GM12878 (cell line): Measurements from ENCODE around the gene SLC6A3. TPM values are rescaled to one million over a fixed set of nuclear protein-coding genes. Genes with fewer than 3 reads are reported as not detected.

Experiments used
- CBFB ChIP-seq: IDR thresholded peaks from 2 replicates; pipeline ENCODE4 v1.6.1; 2016; ENCODE audit warnings: antibody characterized with exemption, low read depth
- CHD2 ChIP-seq: IDR thresholded peaks from 2 replicates; pipeline ENCODE4 v1.6.1; 2011; ENCODE audit warnings: low read depth, low read length, improper control_type of control experiment, borderline replicate concordance
- CREM ChIP-seq: IDR thresholded peaks from 2 replicates; pipeline ENCODE4 v1.6.1; 2014; ENCODE audit warnings: antibody characterized with exemption, low read depth
- EP300 ChIP-seq, 2 experiments: fragments of 150-350 bp in 1 of 2; IDR thresholded peaks; 2 replicates each; pipeline ENCODE4 v1.6.1; 2011 to 2012; ENCODE audit warnings: low read depth in 2 of 2, low read length in 2 of 2, borderline replicate concordance in 1 of 2, improper control_type of control experiment in 1 of 2, inconsistent platforms in 1 of 2; ENCODE audit not compliant: control insufficient read depth in 1 of 2
- ETV6 ChIP-seq, 2 experiments: fragments of 450-650 bp in 1 of 2; IDR thresholded peaks in 1 of 2; conservative IDR thresholded peaks in 1 of 2; 2 replicates each; pipeline ENCODE4 v1.6.1; 2014; ENCODE audit warnings: antibody characterized with exemption in 1 of 2, borderline replicate concordance in 1 of 2, low read depth in 1 of 2, mild to moderate bottlenecking in 1 of 2, moderate library complexity in 1 of 2
- EZH2 ChIP-seq: IDR thresholded peaks from 2 replicates; pipeline ENCODE4 v1.6.1; 2012; ENCODE audit warnings: low read depth, mild to moderate bottlenecking, control low read depth, inconsistent platforms, low read length, borderline replicate concordance; ENCODE audit not compliant: control insufficient read depth
- JUNB ChIP-seq: IDR thresholded peaks from 2 replicates; pipeline ENCODE4 v1.6.1; 2016; ENCODE audit warnings: antibody characterized with exemption, mild to moderate bottlenecking
- MTA2 ChIP-seq: fragments of 450-650 bp; IDR thresholded peaks from 2 replicates; pipeline ENCODE4 v1.6.1; 2016; ENCODE audit warnings: low read depth, mild to moderate bottlenecking, moderate library complexity
- NBN ChIP-seq: fragments of 450-650 bp; IDR thresholded peaks from 2 replicates; pipeline ENCODE4 v1.6.1; 2016
- NFYB ChIP-seq: IDR thresholded peaks from 2 replicates; pipeline ENCODE4 v1.6.1; 2011; ENCODE audit warnings: low read depth, mild to moderate bottlenecking, low read length, improper control_type of control experiment, moderate library complexity; ENCODE audit not compliant: insufficient read depth
- NKRF ChIP-seq: fragments of 450-650 bp; conservative IDR thresholded peaks from 2 replicates; pipeline ENCODE4 v1.6.1; 2017; ENCODE audit warnings: mild to moderate bottlenecking, moderate library complexity
- RBBP5 ChIP-seq: fragments of 200-600 bp; sonication (generic); conservative IDR thresholded peaks from 2 replicates; pipeline ENCODE4 v1.6.1; 2016
- SPI1 ChIP-seq: IDR thresholded peaks from 2 replicates; pipeline ENCODE4 v1.6.1; 2011; ENCODE audit warnings: low read depth, mild to moderate bottlenecking, low read length, moderate library complexity, borderline replicate concordance; ENCODE audit not compliant: insufficient read depth
- SREBF1 ChIP-seq: IDR thresholded peaks from 2 replicates; pipeline ENCODE4 v1.6.1; 2012; ENCODE audit warnings: mild to moderate bottlenecking, low read length
- SREBF2 ChIP-seq: IDR thresholded peaks from 2 replicates; pipeline ENCODE4 v1.6.1; 2012; ENCODE audit warnings: mild to moderate bottlenecking, low read length
- TARDBP ChIP-seq: IDR thresholded peaks from 2 replicates; pipeline ENCODE4 v1.6.1; 2016; ENCODE audit warnings: borderline replicate concordance
- ZBTB33 ChIP-seq: fragments of 450-650 bp; IDR thresholded peaks from 2 replicates; pipeline ENCODE4 v1.6.1; 2017; ENCODE audit warnings: mild to moderate bottlenecking
- polyA plus RNA-seq, 11 experiments: library from polyadenylated mRNA; depleted of rRNA in 4 of 11; unstranded in 6 of 11; stranded (reverse) in 5 of 11; fragments of >200 nt; fragmentation: Nextera tagmentation in 4 of 11; fragmentation: Illumina TruSeq in 1 of 11; extraction: Ambion mirVana in 4 of 11; extraction: Trizol in 1 of 11; gene quantifications; 1 replicate in 1 of 11; 2 replicates in 10 of 11; pipeline versions ENCODE4 v1.2.1 to v1.2.3, GENCODE V29; 2011 to 2016; ENCODE audit warnings: inconsistent platforms in 2 of 11, missing spikeins in 2 of 11, low read depth in 1 of 11
- total RNA-seq, 4 experiments: library from RNA; depleted of rRNA in 3 of 4; stranded (reverse); fragments of >200 nt in 3 of 4; fragmentation: Illumina TruSeq in 1 of 4; extraction: Trizol in 1 of 4; gene quantifications; 2 replicates each; pipeline versions ENCODE4 v1.2.1 to v1.2.3, GENCODE V29; 2013 to 2021

SLC6A3 gene
- total and polyA plus RNA-seq, 10 of the 15 experiments (the other 5 are each of a cell fraction or from before 2014, with no cell fraction given), result 0.01 TPM; not detected in 9

DNA sequence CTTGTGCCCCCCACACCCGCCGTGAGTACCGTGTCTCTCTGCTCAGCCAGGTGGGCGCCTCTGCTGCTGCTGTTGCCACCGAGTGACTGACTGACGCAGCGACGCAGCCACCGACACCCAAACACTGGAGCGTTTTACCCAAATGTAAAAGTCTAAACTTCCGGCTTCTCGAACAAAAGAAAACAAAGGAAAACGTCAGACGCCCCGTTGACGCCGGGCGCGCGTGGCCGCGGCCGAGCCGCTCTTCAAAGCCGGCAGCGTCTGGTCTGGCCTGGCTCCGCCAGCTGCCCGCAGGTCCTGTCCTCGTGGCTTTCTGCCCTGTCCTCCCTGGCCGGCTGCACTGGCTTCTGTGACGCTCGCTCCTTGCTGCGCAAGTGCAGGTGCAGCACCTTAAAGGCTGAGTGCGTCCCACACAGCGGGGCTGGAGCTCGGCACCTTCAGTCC lies 58.9 kb downstream of the SLC6A3 start (continued):
- TF ChIP-seq ETV6 (conservative IDR thresholded peaks at IDR 0.05 in 1 of 2, IDR thresholded peaks at IDR 0.05 in 1 of 2; ENCODE audit: borderline replicate concordance in 1 of 2, low read depth in 1 of 2) (no peak), MTA2 (no peak), TARDBP (no peak), CHD2 (no peak), JUNB (no peak), EZH2 (0 out of 2 replicates have a peak, but pooled peaks have one; percentile 31), RBBP5 (no peak), SREBF2 (no peak), CBFB (no peak), ZBTB33 (no peak), SPI1 (no peak), EP300 (IDR thresholded peaks at IDR 0.05; ENCODE audit: borderline replicate concordance in 1 of 2, control insufficient read depth in 1 of 2, low read depth in 2 of 2, low read length in 2 of 2) (no peak), NFYB (no peak), SREBF1 (no peak), NBN (no peak), NKRF (0 out of 2 replicates have a peak, but pooled peaks have one; percentile 7), CREM (peak; percentile 60)
